Stomach (tissue), 4 donors: ENCODE measurements around the gene CCL22.

Source experiments
- CTCF ChIP-seq, 7 experiments: fragments of 450-650 bp in 4 of 7; fragments of 200-600 bp in 3 of 7; sonication (generic) in 3 of 7; IDR thresholded peaks; one replicate each; pipeline ENCODE4 v1.5.1; 2016 to 2019; ENCODE audit warnings: antibody characterized with exemption in 7 of 7, control low read depth in 2 of 7, mild to moderate bottlenecking in 1 of 7
- POLR2A ChIP-seq, 4 donors: fragments of 450-650 bp; IDR thresholded peaks; one replicate each; pipeline ENCODE4 v1.6.1; 2016; ENCODE audit warnings: antibody characterized with exemption in 4 of 4, control low read depth in 2 of 4, mild to moderate bottlenecking in 1 of 4, moderate library complexity in 1 of 4

- no peak for TF ChIP-seq CTCF (IDR thresholded peaks at IDR 0.05)
- TF ChIP-seq POLR2A (IDR thresholded peaks at IDR 0.05), result no peak
Observed at GRCh38 chr16:57371494-57372371, 13.2 kb downstream of the CCL22 start.
